Measurements from ENCODE around the gene GATAD1.

DNA sequence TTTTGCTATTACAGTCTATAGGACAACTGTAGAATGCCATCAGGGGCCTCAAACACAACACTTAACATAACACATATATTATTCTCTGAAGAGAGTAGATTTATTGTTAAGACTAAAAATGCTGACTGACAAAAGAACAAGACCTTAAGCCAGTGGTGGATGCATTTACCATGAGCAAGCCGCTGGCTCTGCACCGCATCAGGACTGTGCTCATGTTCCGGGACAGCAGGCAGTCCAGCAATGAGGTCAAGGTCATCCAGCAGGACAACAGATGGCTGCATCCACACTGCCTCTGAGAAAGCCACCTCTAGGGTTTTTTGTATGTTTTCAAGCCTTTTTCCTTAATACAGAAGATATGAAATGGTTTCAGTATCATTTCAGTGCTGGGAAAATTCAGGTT is 57.3 kb downstream of the GATAD1 start:
- TF ChIP-seq SIX5 (IDR thresholded peaks at IDR 0.05; ENCODE audit: low read depth, low read length, severe bottlenecking) = no peak
- no peak for TF ChIP-seq CEBPB (IDR thresholded peaks at IDR 0.05; ENCODE audit: borderline replicate concordance in 1 of 2, low read depth in 2 of 2, low read length in 2 of 2)
- no peak for TF ChIP-seq MYC (IDR thresholded peaks at IDR 0.05; ENCODE audit: insufficient read depth, insufficient read length, insufficient replicate concordance, low read length, severe bottlenecking)
- TF ChIP-seq KDM1A (IDR thresholded peaks at IDR 0.05; ENCODE audit: borderline replicate concordance) = no peak
- TF ChIP-seq SP1 (IDR thresholded peaks at IDR 0.05; ENCODE audit: low read depth, low read length) = no peak

All from GM12878 (cell line).